Mucosa of gallbladder (tissue), 1 donor: ENCODE measurements around the gene AFF3. TPM values are rescaled to one million over a fixed set of nuclear protein-coding genes. Genes with fewer than 3 reads are reported as not detected.
"Not testable (repeated sequence)": the region's sequence is repeated elsewhere in the genome, so short reads cannot be mapped to it uniquely, and the experiment has no call there.

Experiments used
- DNase-seq: peaks from one replicate; pipeline ENCODE4 v3.0.0-alpha.2; 2020; ENCODE audit warnings: low spot score
- total RNA-seq: library from RNA; stranded (reverse); gene quantifications from one replicate; pipeline ENCODE4 v1.2.1, GENCODE V29; 2021
- donor health status: DM: no; HTN: no; CAD: no.

AFF3 gene
- total RNA-seq, 1 donor from 2014 or later = 9.1 TPM

DNA sequence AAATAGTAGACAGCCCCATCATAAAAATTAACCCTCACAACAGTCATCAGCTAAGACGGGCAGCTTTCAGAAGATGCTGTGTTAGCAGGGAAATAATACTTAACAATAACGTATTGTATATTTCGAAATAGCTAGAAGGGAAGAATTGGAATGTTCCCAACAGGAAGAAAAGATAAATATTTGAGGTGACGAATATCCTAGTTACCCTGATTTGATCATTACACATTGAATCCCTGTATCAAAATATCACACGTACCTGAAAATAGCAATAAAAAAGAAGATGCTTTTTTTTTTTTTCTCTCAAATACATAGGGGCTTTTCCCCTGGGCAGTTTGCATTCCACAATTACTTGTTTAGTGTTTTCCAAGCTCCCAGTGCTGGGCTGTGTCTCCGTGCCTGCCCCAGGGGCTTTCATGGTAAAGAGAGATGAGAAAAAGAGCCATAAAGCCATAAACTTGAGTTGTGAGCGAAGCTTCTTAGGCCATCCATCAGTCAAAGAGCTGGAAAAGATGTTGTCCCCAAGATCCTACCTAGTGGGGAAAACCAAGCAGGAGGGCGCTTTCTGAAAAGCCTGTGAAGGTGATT is 469.5 kb downstream of the AFF3 start:
- DNase-seq = no peak

DNA sequence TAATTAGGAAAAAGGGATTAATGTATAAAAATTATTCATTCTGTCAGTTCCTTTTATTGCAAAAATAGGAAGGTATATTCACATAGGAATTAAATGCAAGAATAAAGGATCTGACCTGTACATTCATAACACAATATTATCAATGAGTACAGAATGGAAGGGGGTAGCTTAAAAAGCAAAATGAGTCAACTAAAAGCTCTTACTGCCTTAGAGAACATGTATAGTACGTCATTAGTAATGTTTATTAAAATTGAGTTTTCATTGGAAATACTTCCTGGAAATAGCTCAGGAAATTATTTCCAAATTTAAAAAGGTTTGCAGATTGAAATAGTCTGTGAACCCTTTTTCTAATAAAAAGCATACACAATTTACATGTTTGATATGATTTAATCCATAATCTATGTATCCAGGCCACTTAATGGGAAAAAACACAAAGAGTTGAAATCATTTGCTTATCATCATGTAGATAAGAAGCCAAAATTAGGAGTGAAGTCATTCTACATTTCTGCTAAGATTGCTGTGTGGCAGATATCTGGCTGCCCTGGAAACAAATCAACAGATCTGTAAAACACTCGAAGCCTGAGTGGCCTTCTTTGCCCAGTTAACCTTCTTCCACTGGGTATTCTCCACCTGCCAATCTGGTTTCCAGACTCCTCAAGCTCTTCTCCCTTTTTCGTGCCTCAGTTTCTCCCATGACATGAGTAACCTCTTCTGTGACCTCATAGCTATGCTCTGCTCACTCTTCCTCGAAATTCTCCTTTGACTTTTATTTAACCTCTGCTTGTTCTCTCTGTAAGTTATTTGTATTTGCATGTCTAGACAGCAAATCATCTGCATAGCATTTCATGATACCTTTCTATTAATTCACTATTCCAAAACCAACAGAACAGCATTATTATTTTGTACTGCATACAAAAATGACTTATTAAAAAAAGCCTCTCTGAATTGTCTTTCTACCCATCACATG is 471.3 kb downstream of the AFF3 start:
- no peak for DNase-seq

DNA sequence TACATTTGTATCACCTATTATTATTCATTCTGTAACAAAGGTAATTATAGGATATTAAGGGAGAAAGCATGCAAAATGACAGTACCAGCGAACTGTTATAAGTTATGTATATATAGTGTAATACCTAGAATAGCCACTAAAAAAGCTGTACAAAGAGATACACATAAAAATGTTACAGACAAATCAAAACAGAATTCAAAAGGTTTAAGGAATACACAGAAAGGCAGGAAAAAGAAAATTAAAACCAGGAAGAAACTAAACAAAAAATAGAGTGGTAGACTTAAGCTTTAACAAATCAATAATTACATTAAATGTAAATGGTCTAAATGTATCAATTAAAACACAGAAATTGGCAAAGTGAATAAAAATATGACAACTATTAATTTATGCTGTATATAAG is 476.1 kb downstream of the AFF3 start:
- no peak for DNase-seq

DNA sequence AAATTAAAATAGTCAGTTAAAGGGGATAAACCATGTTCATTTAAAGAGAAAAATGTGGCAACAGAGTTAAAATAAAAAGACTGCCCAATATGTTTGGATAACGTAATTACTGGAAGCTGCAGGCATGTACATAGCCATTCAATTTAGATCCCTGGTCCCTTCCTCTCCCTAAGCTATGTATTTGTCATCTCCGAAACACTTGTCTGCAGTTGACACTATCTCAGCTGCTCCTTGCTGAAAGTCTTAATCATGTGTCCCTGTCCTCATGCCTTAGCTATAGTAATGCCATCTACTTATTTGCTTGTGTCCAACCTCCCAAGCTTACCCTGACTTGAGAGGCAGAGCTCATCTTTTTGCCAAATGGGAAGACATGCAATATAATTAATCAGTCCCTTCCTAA is 478.7 kb downstream of the AFF3 start:
- no peak for DNase-seq

DNA sequence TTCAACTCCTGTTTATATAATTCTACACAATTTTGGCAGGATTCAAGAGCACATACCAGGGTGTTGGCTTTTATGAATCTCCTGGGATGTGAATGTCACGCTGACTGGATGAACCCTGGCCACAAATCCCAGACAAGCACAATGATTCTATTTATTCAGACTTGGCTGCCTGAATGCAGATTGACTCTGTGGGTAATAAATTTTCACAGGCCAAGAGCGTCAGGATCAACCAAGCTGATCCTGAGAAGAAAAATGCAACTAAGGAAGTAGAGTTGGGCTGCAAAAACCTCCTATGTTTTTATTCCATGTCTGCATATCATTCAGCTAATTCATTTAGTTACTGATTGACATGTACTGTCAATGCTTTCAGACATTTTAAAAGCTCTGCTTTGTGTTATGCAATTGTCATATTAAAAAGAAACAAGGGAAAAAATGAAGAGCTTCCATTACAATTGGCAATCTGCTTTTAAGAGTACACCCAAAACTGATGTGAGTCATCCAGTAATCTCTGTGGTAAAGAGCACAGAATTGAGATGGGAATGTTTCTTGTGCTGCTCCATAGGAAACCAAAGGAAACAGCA is 479.5 kb downstream of the AFF3 start:
- peak; percentile 19 for DNase-seq

DNA sequence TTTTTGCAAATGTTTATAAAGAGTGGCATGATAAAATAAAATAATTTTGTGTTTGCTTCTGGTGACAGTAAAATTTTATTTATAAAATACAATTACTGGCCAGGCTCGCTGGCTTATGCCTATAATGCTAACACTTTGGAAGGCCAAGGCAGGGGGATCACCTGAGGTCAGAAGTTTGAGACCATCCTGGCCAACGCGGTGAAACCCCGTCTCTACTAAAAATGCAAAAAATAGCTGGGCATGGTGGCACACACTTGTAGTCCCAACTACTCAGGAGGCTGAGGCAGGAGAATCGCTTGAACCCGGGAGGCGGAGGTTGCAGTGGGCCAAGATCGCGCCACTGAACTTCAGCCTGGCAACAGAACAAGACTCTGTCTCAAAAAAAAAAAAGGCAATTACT is 480.6 kb downstream of the AFF3 start:
- not testable (repeated sequence) for DNase-seq

DNA sequence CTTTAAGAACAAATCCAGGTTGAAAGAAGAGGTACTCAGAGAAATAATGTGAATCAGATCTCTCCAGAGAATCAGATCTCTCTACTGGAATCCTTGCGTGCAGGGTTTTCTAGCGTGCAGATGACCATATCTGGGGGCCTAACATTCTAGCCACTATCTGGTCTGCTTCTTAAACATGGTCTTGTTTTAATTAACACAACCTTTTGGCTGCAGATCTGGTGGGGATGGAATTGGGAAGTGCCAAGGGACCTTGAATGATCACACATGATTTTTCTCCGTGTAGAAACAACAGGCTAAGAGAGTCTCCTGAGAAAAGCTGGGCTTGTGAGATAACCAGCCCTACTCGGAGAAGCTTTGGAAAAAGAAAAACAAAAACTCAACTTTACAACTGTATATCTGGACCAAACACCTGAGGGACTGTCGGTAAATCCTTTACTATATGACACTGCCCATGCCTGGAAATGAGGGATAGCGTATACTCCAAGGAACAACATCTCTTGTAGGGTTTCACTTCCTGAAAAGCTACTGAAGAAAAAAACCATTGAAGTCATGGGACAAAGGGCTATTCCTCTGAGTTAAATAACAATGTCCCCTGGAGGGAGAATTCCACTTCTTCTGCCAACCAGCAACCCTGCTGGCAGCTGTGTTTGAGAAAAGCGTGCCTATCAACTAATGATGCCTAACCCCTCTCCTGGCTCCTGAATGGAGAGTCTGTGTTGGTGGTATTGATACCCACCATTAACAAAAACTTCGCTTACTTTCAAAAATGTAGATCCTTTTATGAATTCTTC is 481.6 kb downstream of the AFF3 start:
- DNase-seq = no peak

DNA sequence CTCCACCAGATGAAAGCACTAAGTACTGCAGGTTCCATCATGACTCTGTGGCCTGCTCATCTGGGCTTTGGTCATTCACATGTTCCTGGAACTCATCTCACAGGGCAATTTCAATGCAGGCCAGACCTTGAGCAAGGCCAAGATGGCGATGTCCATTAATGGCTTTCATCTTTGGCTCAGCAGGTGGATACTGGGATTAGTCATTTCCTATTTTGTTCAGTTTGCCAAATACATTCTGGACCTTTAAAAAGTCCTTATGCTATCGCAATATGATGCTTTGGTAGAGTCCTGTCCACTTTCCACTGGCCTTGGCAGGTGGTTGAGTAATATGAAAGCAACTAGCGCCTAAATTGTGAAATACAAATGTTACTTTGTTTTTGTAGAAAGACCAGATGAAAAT is 482.5 kb downstream of the AFF3 start:
- no peak for DNase-seq

DNA sequence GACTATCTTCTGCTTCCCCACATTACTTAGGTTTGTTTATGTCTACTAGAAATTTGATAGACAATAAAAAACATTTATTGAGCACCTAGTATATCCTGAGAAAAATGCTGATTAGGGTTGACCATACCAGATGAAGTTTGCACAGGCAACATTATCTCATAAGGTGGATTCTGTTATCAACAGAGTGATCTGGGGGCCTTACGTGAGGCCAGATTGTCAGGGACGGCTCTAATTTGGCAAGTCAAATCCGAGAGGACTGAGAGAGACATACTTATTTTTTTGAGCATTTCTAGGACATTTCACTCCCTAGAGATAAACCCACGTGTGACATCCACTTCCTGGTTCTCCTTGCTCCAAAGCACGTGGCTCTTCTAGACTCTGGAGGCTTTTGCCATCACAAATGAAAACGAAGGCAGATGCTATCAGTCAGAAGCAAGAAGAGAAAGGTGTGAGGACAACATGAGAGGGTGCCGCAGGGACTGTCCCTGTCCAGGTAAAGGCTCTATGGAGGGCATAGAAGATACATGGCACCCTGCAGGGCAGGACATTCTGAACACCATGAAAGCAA is 484.6 kb downstream of the AFF3 start:
- DNase-seq = no peak

DNA sequence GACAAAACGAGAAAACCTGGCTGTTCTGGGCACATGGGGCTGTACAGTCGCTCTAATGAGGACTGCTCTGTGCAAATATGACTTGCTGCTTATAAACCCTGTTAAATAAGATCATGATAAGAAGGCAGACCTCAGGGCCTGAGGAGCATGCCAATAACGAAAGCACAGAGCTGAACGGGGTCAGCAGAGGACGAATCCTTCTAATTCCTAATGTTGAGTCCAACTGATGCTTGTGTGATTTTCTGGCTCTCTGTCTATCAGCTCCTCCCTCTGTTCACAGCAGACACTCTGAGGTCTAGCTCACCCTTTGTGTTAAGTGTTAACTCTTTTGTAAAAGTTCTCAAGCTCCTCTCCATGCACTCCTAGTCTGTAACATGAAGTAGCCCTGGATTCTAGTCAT is 485.4 kb downstream of the AFF3 start:
- DNase-seq = no peak

DNA sequence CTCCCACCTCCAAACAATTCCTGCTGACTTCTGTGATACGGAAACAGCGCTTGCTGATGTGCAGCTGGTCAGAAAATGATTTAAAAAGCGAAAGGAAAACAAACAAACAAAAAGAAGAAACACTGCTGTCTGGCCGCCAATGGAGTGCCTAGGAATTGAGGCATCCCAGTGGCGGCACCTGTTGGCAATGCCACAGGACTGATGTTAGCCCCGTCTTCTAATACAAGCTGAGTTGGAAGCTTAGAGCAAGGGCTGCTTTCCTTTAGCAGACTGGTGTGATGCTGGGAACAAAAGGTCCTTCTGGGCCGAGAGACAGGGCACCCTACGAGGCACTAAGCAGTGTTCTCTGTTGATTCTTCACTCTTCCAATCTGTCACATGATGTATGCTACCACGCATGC is 489.0 kb downstream of the AFF3 start:
- DNase-seq = no peak

DNA sequence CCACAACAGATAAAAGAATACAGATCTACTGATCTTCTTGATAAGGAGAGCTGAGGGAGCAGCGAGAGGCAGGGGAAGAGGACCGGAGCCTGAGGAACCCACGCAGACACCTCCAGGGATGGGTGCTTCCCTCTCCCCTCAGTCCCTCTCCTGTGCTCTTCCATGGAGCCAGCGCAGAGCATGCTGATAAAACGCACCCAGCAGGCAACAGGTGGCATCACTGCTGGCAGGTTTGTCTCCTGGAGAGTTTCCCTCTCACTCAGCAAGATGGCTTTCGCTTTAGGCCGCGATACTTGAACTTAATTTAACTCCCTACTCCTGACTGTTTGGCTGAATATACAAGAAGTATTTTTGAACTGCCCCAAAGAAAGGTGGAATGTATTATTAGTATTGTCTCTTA is 489.5 kb downstream of the AFF3 start:
- no peak for DNase-seq

DNA sequence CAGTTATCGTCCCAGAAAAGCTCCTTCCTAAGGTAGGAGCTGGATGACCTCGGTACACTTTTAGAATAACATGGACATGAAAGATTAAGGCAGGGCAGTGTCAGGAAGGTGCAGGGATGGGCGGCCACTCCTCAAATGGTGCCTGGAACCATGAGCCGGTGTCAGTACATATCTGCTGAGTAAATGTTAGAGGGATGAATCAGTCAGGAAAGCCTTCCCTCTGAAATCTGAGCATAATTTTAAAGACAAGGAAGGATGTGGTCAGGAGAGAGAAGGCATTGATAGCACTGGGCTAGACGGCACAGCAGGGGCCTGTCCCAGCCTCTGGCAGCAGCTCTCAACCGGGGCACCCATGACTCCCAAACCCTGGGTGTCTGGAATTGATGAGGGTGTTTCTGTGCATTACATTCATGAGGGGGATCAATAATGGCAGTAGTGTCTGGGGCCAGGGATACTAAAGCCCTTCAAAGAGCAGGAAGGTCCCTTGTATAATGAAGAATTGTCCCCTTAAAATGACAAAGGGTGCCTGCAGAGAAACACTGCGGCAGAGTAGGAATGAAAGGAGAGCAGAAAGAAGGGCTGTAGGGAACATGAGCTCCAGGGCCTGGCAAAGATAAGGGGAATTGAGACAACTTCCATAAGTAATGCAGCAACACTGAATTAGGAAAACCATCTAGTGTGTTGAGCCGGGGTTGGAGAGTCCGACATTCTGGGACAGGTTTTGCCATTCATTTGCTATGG is 490.3 kb downstream of the AFF3 start:
- no peak for DNase-seq

DNA sequence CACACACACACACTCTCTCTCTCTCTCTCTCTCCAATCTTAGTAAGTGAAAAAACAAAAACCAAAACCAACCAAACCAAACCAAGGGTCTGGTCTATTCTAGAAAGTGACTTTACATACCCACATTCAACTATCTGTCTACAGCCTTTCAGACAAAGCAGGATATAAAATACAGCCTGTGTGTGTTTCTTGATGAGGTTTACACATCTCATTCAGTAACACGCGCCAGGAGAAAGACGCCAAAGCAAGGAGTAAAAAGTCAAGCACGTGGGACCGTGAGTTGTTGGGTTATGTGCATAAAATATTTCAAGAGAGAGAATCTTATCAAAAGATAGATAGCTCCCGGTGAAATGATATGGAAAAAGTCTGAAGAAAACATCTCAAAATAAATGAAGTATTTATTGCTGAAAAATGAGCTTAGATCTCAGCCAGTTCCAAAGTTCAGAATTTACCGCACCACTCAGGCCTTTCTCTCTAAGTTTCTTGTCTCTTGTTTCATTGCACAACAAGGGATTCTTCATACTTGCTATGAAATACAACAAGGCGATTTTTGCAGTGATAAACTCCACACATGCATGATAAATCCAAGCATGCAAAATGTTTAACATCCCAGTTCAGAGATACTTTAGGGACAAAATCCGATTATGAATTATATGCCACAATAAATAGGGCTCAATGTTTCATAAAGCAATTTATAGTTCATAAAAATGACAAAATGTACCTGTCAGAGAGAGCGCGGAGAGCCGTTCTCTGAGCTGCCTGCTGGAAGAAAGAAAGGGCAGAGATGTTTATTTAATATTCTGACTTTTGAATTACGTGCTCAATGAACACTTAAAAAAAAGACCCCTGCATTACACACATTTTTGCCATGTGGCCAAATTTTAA is 493.2 kb downstream of the AFF3 start:
- DNase-seq = no peak

DNA sequence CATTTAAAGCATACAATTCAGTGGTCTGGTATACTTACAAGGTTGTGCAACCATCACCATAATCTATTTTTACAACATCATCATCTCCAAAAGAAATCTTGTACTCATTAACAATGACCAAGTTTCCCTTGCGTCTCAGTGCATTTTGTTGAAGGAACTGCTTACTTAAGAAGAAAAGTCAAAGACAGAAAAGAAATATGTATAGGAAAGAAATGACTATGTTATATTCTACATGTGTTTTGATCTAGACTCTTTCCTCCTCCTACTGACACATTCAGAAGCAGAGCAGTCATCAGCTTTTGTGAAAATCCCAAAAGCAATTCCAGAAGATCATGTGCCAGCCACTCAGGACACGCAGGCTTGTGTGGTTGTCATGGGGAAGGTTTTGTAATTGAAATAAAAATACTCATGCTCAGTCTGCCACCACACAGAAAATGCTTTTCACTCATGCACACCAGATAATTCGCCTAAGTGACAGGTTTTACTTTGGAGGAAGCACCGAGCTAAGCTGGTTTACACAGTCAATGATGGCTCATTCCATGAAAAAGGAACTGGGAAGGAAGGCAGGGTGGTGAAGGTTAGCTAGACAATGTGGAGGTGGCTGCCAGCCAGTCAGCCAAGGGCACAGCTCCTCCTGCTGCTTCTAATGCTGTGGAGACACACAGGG is 494.1 kb downstream of the AFF3 start:
- no peak for DNase-seq

DNA sequence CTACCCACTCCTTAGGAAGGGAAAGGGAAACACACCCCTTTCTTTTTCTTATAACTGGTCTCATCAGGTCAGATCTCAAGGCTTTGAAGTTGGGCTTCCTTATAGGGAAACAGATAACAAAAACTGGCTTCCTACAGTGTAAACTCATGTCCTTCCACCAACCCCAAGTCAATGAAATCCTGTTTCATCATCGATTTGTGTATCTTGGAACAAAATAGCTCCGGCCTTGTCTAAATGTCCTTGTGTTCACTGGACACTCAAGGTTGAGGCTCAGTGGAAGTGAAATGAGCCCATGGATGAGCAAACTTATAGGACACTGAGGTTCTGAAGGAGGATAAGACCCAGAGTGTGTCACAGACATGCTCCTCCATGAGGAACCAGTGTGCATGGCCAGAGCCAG is 496.4 kb downstream of the AFF3 start:
- DNase-seq = no peak

DNA sequence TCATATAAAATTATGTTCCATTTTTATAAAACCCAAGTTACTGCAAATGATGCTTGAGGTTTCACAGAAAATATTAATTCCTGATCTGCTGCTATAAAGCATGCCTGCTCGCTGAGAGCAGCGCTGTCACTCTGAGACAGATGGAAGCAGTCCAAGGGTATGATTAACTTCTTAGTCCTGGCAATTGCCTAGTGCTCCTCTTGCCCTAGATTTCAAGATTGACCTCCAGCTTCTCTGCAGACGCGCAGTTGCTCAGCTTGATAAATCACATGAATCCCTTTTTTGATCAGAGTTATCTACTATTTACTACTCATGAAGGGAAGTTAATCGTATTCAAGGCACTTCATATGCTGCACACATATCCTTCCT is 498.0 kb downstream of the AFF3 start:
- DNase-seq = no peak

DNA sequence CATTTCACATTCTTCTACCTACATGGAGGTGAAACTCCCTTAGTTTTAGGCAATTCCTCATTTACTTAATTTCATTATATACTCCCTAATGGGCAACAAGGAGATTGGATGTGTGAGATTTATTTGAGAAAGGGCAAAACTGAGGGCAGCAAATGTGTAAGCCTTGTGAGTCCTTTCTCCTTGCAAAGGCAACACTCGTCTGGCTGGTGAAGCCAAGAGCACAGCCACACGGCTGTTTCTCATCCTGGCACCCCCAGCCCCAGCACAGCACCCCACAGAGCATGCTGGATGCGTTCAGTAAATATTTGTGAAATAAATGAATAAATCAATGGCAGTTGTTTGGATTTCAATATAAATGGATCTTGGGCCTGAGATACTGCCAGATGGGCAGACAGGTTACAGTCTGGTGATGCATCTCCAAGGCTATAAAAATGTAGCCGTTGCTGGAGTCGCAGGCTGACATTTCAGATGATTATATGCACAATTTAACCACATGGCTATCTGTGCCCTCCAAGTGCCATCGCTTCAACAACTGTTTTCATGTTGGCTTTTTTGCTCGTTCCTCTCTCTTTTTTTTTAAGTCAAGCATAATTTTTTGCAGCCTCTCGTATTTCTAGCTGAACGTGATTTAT is 498.5 kb downstream of the AFF3 start:
- no peak for DNase-seq

DNA sequence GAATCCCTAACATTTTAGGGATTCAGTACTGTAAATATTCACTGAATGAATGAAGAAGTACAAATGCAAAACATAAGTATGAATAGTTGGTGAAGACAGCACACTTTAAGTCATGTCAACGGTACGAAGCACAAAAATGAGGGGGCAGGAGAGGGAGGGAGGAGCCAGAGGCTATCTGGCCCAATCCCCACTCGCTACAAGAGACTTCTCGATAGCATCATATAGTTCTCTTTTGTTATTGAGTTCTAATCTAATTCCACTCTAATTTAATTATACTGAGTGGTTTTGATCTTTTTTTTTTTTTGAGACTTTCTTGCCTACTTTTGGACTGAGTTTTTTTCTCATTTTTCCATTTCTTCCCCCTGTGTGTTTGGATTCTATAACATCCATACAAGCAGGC is 500.4 kb downstream of the AFF3 start:
- DNase-seq = no peak
